Vagina (tissue), 2 donors: Measurements from ENCODE around the gene KCNK4. TPM values are rescaled to one million over a fixed set of nuclear protein-coding genes. Genes with fewer than 3 reads are reported as not detected.
"Not testable (repeated sequence)": the region's sequence is repeated elsewhere in the genome, so short reads cannot be mapped to it uniquely, and the experiment has no call there.

Source experiments
- DNase-seq, 2 donors: peaks; one replicate each; pipeline ENCODE4 v3.0.0-alpha.2; 2017; ENCODE audit errors: extremely low spot score in 2 of 2
- H3K27ac ChIP-seq: fragments of 200-600 bp; sonication (generic); one replicate; pipeline ENCODE4 v1.5.1; 2019
- H3K27me3 ChIP-seq: fragments of 200-600 bp; sonication (generic); one replicate; pipeline ENCODE4 v1.5.1; 2019
- H3K36me3 ChIP-seq, 2 donors: fragments of 200-600 bp; sonication (generic); one replicate each; pipeline ENCODE4 v1.5.1; 2017 to 2019
- H3K4me1 ChIP-seq: fragments of 200-600 bp; sonication (generic); one replicate; pipeline ENCODE4 v1.5.1; 2019
- H3K4me3 ChIP-seq, 2 donors: fragments of 200-600 bp; sonication (generic); 1 replicate in 1 of 2; 2 replicates in 1 of 2; pipeline ENCODE4 v1.5.1; 2016 to 2019
- H3K9me3 ChIP-seq: fragments of 200-600 bp; sonication (generic); one replicate; pipeline ENCODE4 v1.5.1; 2019
- POLR2A ChIP-seq, 2 donors: fragments of 450-650 bp; IDR thresholded peaks; one replicate each; pipeline ENCODE4 v1.6.1; 2017; ENCODE audit warnings: antibody characterized with exemption in 2 of 2, mild to moderate bottlenecking in 2 of 2, moderate library complexity in 2 of 2
- POLR2AphosphoS5 ChIP-seq, 2 donors: sonication (generic); formaldehyde crosslinking; IDR thresholded peaks; one replicate each; pipeline ENCODE4 v1.9.0; 2017; ENCODE audit warnings: antibody characterized with exemption in 2 of 2, mild to moderate bottlenecking in 2 of 2, low read depth in 1 of 2; ENCODE audit not compliant: insufficient read depth in 1 of 2
- intact Hi-C: fragments of 100-400 bp; cut with DNase I; formaldehyde crosslinking; loops from one replicate; pipeline ENCODE4 v1.15.1; 2023
- total RNA-seq: library from RNA; depleted of rRNA; stranded (reverse); fragments of >200 nt; gene quantifications from one replicate; pipeline ENCODE4 v1.2.3, GENCODE V29; 2016
- TF ChIP-seq, protein P1 (sequence below), 3 experiments: fragments of 450-650 bp in 2 of 3; fragments of 200-600 bp in 1 of 3; sonication (generic) in 1 of 3; IDR thresholded peaks; one replicate each; pipeline ENCODE4 v1.5.1; 2017 to 2019; ENCODE audit warnings: antibody characterized with exemption in 3 of 3, mild to moderate bottlenecking in 2 of 3, moderate library complexity in 2 of 3

KCNK4 gene
- total RNA-seq, 1 donor from 2014 or later = 0.98 TPM

DNA sequence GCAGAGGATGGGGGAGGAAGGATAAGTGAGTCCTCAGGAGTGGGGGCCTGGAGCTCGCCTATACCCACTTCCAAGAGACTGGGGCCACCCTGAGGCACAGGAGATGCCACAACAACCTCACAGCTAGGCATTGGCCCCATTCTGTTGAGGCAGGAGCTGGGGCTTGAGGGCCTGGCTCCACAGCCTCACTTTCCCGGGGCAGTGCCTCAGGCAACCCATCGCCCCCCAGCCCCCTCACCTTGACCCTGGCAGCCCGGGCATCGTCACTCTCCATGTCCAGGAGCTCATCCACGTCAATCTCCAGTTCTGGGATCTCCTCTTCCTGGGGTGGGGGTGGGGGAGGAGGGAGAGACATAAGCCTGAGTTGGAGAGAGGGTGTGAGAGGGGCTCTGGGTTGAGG is 46.1 kb upstream of the KCNK4 start:
- Histone ChIP-seq H3K4me3 (peak overlapping the region; percentile 48 to 57), H3K27ac (peak overlapping the region; percentile 76), H3K9me3 (no peaks in the 10 kb centered on the region), H3K4me1 (peaks cover 47% of the 10 kb centered on the region), H3K27me3 (no peaks in the 10 kb centered on the region), H3K36me3 (peaks cover 0 to 12% of the 10 kb centered on the region in 2 donors)
- DNase-seq = no peak
- no peak for TF ChIP-seq POLR2A (IDR thresholded peaks at IDR 0.05)
- no peak for TF ChIP-seq POLR2AphosphoS5 (IDR thresholded peaks at IDR 0.05; ENCODE audit: insufficient read depth in 1 of 2, low read depth in 1 of 2)
- TF ChIP-seq, protein P1, sequence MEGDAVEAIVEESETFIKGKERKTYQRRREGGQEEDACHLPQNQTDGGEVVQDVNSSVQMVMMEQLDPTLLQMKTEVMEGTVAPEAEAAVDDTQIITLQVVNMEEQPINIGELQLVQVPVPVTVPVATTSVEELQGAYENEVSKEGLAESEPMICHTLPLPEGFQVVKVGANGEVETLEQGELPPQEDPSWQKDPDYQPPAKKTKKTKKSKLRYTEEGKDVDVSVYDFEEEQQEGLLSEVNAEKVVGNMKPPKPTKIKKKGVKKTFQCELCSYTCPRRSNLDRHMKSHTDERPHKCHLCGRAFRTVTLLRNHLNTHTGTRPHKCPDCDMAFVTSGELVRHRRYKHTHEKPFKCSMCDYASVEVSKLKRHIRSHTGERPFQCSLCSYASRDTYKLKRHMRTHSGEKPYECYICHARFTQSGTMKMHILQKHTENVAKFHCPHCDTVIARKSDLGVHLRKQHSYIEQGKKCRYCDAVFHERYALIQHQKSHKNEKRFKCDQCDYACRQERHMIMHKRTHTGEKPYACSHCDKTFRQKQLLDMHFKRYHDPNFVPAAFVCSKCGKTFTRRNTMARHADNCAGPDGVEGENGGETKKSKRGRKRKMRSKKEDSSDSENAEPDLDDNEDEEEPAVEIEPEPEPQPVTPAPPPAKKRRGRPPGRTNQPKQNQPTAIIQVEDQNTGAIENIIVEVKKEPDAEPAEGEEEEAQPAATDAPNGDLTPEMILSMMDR (IDR thresholded peaks at IDR 0.05) = no peak
- intact Hi-C loops = no loop called here

DNA sequence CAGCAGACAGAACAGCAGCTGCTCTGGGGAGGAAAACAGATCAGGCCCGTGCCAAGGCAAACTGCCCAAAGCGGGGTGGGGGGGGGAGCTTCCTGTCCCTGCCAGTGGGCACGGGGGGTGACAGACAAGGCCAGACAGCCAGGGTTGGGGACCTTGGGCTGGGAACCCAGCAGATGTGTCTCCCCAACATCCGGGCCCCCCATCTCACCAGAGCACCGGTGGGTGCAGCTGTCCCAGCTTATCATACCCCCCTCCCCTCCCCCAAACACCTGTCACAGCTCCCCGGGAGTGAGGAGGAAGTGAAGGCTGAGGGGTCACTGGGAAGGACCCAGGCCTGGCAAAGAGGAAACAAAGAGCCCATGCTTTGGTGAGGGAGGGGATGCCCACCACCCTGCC is 45.7 kb upstream of the KCNK4 start:
- Histone ChIP-seq H3K4me1 (peaks cover 44% of the 10 kb centered on the region), H3K27me3 (no peaks in the 10 kb centered on the region), H3K4me3 (peak overlapping the region; percentile 48 to 57), H3K27ac (peak overlapping the region; percentile 76), H3K36me3 (peaks cover 0 to 12% of the 10 kb centered on the region in 2 donors), H3K9me3 (no peaks in the 10 kb centered on the region)
- no peak for TF ChIP-seq POLR2AphosphoS5 (IDR thresholded peaks at IDR 0.05; ENCODE audit: insufficient read depth in 1 of 2, low read depth in 1 of 2)
- TF ChIP-seq, protein P1 (IDR thresholded peaks at IDR 0.05) = no peak
- TF ChIP-seq POLR2A (IDR thresholded peaks at IDR 0.05) = no peak
- no peak for DNase-seq
- intact Hi-C loops = no loop called here

DNA sequence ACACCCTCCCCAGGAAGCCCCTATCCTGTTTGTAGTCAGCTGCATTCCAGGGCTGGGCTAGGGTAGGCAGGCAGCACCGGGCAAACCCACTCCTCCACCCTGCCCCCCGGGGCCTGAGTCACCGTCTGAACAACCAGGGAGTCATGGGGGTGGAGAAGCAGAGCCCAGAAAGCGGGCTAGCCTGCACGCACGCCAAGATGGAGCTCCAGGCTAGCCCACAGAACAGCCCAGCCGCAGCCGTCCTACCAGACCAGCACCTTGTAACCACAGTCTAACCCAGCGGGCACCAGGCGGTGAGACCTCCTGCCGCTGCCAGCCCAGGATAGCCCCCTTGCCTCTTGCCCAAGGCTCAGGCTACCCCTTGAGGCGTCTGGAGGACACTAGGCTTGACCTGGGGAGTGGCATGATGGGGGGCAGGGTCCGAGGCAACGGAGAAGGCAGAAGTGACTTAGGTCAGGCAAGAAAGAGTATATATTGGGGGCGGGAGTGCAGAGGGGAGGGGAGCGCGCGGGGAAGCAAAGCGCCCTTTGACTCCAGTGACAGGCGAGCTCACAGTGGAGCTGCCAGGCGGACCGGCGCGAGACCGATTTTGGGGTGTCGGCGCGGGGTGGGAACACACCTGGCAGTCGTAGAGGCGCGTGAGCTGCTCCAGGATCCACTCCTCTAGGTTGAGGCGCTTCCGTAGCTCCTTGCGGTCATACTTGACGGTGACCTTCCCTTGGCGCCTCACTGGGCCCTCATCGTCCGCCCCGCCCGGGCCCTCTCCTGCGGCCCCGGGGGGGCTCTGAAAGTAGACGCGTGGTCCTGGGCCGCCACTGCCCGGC is 45.1 kb upstream of the KCNK4 start:
- intact Hi-C loops = loop anchor here (2.0 kb wide), 1 partner anchor 25 kb away; no protein-coding TSS in a partner anchor
- DNase-seq = no peak
- H3K27me3 ChIP-seq = no peaks in the 10 kb centered on the region

DNA sequence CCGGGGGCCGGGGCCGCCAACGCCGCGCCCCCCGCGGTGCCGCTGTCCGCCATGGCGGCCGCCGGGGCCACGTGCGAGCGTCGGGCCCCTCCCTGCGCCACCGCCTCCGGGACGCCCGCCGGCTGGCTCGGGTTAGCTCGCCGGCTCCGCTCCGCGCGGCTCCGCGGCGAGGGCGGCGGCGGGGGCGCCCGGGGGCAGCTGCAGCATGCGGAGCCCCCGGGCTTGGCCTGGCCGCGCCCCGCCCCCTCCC is 44.6 kb upstream of the KCNK4 start:
- Histone ChIP-seq H3K4me3 (peak overlapping the region; percentile 48 to 57), H3K4me1 (peaks cover 49% of the 10 kb centered on the region), H3K27ac (peak overlapping the region; percentile 76), H3K36me3 (peaks cover 0 to 12% of the 10 kb centered on the region in 2 donors)
- intact Hi-C loops = loop anchor here (2.0 kb wide), 1 partner anchor 24 kb away; no protein-coding TSS in a partner anchor
- not testable (repeated sequence) for H3K9me3 ChIP-seq, H3K27me3 ChIP-seq, DNase-seq

More for the DNA sequence above, 45.1 kb upstream of the KCNK4 start:
- Histone ChIP-seq H3K4me1 (peaks cover 48% of the 10 kb centered on the region), H3K36me3 (peaks cover 0 to 12% of the 10 kb centered on the region in 2 donors), H3K9me3 (no peaks in the 10 kb centered on the region), H3K4me3 (peak overlapping the region; percentile 48 to 57), H3K27ac (peak overlapping the region; percentile 76)
- TF ChIP-seq POLR2AphosphoS5 (IDR thresholded peaks at IDR 0.05; ENCODE audit: insufficient read depth in 1 of 2, low read depth in 1 of 2) (peak; percentile 32 to 71), POLR2A (IDR thresholded peaks at IDR 0.05) (no peak)

DNA sequence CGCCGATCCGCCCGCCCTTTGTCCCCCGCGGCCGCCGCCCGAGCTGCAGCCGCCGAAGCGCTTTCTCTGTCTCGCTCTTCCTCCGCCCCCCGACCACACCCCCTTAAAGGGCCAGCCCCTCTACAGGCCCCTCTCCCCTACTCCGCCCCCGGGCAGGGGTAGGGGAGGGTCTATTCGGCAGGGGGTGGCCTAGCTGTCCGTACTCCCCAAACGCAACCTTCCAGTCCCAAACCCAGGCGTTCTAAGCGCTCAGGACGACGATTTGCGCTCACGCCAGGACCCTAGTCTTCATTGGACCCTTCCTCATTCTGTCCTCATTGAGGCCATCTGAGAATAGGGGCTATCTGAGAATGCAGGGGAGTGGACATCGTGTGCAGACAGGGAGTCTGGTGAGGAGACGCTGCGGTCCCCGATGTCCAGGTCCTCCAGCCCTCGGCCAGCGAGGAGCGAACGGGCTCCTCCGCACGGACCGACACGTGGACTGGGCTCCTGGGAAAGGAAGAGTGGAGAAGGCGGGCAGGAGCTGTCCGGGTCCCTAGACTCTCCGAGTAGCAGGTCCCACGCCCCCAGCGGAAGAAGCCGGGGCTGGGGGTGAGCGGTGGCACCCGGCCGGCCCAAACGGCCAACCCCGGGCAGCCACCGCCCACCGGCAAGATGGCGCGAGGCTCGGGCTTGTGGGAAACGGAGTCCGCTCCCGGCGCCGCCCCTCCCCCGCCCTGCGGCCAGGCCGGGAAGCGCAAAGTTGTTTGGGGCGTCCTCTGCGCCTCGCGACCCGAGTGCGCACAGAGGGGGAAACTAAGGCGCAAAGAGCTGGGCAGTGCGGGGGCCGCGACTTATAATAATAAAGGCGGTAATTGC is 44.0 kb upstream of the KCNK4 start, which contains the start of gene PPP1R14B:
Gene PPP1R14B, minus strand, starts transcription at position 73 of the 858 bp plus-strand sequence. CDS start 270 bp downstream, outside the sequence.
- TF ChIP-seq, protein P1 (IDR thresholded peaks at IDR 0.05) = no peak
- peak in 1 of 2 donors; percentile 84 for TF ChIP-seq POLR2AphosphoS5 (IDR thresholded peaks at IDR 0.05; ENCODE audit: insufficient read depth in 1 of 2, low read depth in 1 of 2)
- peak in 1 of 2 donors; percentile 11 for TF ChIP-seq POLR2A (IDR thresholded peaks at IDR 0.05)
- intact Hi-C loops = loop anchor here (2.0 kb wide), 1 partner anchor 24 kb away; no protein-coding TSS in a partner anchor
- H3K9me3 ChIP-seq = no peaks in the 10 kb centered on the region
- peaks cover 50% of the 10 kb centered on the region for H3K4me1 ChIP-seq
- H3K27me3 ChIP-seq = no peaks in the 10 kb centered on the region
- peaks cover 0 to 12% of the 10 kb centered on the region in 2 donors for H3K36me3 ChIP-seq
- H3K27ac ChIP-seq = peak within 1 kb of the TSS; percentile 81
- H3K4me3 ChIP-seq = peak within 1 kb of the TSS; percentile 48 to 57
- DNase-seq = no peak
